GM15510 (cell line): Measurements from ENCODE around the gene HOXB7.

ENCODE experiments used
- POLR2A ChIP-seq: IDR thresholded peaks from 3 replicates; pipeline ENCODE4 v1.6.1; 2011; ENCODE audit warnings: borderline replicate concordance; ENCODE audit not compliant: insufficient read length; ENCODE audit errors: extremely low read depth

Gene HOXB7

DNA sequence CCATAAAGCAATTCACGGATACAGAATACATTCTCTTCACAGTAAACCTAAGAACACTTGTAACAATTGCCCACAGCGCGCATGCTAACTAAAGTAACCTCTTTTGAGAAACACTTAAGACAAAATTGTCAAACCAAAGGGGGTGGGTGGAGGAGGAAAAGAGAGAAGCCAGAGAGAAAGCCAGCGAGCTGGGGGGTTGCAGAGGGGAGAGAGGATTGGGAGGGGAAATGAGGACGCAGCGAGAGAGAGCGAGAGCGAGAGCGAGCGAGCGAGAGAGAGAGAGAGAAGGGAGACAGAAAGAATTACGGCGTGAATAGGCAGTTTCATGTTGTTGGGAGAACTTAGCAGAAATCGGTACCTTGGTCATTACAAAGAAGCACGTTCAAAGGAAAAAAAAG, 1.6 kb upstream of the HOXB7 start:
- no peak for TF ChIP-seq POLR2A

DNA sequence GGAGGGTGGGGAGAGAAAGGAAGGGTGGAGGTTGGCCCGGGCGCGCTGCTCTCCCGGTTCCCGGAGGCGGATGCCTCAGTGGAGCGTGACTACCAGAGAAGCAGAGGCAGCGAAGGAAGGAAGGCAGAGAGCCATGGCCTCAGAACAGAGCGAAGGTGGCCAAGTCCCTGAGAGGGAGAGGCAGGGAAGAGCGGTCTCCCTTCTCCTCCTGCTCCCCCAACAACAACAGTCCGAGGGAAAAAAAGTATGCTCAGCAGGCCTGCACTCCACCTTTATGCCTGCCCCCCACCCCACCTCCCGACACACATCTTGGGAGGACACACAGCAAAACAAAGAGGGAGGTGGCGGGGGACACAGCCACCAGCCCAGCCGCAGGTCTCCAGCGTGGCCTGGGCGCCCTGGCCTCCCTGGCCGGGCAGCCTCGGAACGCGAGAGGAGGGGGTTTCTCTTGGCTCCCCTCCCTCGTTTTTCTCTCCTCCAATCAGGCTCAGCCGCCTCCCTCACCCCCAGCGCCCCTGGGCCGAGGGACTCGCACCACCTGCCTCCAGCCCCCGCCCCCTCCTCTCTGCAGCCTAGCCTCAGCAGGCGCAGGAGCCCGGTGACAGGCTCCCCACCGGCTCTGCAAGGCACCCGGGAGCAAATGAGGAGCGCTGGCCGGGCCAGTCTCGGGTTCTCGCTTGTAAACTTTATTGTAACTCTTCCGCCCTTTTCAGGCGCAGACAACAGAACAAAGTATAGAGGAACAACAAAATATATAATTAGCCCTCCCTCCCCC, 1.1 kb upstream of the HOXB7 start:
- no peak for TF ChIP-seq POLR2A

DNA sequence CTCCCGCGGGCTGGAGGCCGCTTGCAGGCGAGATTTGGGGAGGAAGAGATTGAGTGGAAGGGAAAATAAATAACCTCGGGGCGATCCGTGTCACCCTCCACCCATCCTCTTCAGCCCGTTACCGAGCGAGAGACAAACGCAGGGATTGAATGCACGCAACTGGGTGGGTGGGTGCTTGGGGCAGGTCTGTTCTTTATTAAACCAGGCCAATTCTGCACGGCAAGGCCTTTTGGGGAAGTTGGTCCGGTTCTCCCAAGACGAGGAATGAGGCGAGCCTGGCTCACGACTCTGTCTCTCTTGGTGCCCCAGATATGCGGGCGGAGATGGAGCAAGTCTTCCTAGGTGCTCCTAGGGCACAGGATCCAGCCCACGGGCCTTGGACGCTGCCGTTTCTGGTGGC, 396 bp upstream of the HOXB7 start:
- TF ChIP-seq POLR2A = no peak

DNA sequence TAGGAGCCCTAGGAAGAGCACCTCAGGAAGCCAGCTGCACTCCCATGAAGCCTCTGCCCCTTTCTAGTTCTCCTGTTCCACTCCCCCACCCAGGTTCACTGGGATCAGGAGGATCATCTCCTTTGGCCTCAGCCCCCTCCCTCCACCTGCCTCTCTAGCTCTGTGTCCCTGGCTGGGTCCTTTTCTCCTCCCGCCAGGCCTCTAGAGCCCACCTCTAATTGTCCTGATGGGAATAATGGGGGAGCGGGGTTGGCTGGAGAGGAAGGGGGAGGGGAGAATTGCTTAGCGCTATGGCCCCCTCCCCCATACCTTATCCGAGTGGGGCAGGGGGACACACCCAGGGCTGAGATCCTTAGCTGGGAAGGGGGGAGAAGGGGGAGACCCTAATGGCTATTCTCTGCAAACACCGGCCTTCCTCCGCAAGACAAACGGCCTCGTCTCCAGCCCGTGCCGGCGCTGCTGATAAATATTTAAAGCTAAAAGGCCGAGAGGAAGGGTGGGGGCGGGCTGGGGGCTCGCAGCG, 997 bp downstream of the HOXB7 start:
- no peak for TF ChIP-seq POLR2A

DNA sequence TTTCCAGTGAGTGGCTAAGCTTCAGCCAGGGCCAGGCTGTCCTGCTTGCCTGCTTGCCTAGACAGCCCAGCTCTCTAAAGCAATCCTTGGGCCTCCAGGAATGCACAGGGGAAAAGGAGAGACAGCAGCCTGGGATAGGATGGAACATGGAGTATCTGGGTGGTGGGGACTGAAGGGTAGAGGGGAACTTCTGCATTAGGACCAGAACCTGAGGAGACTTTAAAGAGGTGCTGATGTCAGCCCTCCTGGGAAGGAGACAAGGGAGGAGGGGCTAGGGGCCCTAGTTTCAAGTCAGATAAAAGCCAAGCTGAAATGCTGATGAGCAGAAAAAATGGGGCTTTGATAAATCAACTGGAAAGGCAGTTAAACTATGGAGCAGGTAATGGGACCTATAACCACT, 1.8 kb downstream of the HOXB7 start:
- no peak for TF ChIP-seq POLR2A

DNA sequence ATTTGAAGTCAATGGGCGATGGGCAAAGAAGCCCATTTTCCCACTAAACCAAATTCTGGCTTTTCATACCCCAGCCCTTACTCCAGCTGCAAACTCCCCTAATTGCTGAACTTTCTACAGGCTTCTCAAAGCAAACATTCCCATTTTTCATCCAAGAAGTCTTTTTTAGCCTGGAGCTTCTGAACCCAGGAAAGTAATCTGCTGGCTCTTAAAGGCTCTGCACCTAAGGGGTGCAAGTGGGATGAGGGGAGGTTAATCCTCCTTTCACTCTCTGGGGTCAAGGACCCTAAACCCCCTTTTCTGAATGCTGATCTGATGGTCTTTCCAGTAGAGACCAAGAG, 2.4 kb downstream of the HOXB7 start:
- TF ChIP-seq POLR2A = no peak

DNA sequence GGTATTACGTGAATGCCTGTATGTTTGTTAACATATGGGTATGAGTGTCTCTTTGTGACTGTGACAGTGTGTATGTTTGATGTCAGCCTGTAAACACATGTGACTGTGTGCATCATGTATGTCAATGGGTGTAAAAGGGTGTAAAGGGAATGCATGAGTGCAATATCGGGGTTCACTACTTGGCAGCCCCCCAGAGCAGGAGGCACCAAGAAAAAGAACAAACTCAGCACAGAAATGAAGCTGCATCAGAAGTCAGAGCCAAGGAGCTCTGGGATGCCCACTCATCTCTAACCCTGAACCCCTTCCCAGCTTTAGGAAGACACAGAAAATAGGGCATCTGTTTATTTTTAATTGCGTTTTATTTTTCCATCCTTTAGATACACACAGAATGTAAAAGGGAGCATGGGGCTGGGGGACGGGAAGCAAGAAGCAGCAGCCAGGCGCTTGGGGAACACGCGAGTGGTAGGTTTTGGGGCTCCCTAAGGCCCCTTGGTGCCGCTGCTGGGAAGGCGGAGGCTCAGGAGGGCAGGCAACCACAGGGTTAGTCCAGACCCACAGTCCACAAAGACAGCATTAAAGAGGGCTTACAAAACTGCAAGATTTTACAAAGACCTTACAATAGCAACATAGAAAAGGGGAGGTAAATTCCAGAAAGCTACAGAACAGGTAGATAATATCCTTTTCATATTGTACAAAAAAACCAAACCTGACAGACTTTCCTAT, 3.8 kb downstream of the HOXB7 start:
- no peak for TF ChIP-seq POLR2A

DNA sequence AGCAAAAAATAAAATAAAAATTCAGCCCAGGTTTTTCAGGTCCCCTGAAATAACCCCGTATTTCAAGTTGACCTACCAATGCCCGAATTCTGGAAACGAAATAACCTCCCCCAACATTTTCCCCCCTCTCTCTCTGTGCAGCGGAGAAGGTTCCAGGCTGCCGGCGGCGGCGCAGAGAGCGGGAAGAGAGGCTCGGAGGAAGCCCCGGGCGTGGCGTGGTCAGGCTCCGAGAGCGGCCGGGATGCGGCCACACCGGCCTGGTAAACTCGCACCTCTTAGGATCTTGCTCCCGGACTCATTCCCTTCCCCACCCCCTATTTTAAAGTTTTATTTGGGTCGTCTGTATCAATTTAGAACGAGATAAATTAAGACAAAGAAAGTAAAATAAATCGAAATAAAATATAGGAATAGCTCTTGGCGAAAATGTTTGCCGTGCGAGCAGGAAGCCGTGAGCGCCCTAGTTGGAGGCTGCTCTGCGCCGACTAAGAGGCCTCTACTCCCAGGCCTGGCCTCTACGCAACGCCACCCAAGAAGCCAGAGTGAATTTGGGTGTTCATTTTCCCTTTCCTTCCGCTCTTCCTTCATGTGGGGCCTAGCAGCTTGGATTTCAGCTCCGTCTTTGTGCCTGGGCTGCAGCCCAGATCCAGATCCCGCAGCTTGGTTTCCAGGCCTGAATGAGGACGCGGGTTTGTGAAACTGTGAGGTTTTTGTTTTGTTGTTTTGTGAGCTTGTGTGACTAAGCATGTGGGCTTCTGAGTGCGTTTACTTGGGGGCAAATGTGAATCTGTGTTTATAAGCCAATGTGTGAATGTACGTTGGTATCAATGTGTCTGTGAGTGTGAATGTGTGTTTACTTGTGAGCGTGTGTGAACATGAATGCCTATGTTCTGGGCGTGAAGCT, 4.6 kb downstream of the HOXB7 start:
- no peak for TF ChIP-seq POLR2A

DNA sequence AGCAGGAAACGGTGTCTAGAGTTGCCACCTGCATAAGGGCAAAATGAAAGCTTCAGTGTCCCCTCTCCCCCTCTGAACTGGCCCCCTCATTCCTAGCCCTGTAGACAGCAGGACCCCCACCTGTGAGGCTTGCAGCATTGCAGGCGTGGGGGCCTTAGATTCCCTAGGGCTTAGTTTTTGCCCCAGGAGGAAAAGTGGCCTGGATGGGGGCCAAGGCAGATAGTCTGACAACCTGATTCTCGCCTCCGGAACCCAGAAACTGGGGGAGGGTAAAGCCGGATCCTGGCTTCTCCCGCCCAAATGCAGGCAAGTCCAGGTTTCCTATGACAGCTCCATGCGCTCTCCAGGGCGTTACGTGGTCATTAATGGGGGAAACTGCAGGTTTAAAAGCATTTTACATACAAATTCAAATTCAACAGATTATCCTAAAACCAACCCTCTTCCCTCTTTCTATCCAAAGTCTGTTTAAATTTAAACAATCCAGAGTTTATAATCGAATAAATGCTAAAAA, 5.4 kb downstream of the HOXB7 start:
- TF ChIP-seq POLR2A = no peak

DNA sequence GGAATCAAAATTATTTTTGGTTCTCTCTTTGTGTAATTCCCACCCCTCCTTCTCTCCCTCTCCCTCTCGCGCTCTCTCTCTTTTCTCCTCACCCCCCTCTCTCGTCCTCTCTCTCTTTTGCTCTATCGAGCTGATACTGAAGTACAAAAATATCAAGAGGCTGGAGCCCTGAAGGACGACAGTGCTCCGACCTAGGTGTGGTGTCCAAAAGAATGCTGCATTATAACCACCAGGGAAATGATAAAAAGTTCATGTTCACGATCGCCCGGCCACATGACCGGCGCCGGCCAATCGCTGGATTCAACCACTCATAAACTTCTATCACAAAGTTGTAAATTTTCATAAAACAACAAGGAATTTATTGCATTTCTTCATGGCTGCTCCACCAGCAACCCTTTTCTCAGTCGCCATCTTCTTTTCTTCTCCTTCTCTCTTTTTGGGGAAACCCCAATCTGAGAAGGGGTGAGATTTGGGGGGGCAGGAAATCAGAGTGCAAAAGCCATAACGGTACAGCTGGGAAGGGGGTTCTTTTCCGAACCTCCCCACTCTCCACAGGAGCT, 6.0 kb downstream of the HOXB7 start, which contains the start of gene HOXB6:
HOXB6 (minus strand) TSS at position 217 of the 560 bp plus-strand sequence. CDS start 6,836 bp downstream, outside the sequence.
- no peak for TF ChIP-seq POLR2A

DNA sequence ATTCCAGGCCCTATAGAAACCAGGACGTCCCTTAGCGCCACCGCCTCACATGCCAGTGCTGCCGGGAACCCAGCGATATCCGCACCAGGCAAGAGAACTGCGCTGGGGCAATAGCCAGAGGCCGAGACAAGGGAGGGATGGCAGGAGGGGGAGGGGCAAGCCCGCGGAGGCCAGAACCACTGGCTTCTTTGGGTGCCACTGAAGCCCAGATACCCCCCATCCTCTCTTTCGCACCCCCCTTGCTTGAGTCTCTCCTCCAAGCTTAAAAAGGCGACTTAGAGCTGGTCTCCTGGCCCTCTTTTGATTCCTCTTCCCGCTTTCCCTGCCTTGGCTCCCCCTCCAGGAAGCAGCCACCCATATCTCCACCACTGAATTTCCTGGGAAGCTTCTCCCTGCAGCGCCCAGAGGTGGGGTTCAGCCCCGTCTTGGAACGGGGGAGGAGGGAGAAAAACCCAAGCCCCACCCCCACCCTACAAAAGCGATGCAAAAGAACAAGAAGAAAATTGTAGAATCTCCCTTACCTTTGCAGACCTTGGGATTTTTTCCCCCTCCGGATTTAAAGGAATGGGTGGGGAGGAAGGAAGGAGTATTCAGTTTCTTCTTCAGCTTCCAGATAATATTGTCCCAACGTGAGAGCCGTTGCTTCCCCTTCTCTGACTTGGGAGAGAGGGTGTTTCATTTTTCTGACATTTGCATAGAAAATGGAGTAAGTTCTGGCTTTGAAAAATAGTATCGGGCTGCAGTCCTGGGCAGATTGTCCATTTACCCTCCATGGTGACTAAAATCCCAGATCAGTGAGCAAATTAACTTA, 6.7 kb downstream of the HOXB7 start:
- TF ChIP-seq POLR2A = no peak

DNA sequence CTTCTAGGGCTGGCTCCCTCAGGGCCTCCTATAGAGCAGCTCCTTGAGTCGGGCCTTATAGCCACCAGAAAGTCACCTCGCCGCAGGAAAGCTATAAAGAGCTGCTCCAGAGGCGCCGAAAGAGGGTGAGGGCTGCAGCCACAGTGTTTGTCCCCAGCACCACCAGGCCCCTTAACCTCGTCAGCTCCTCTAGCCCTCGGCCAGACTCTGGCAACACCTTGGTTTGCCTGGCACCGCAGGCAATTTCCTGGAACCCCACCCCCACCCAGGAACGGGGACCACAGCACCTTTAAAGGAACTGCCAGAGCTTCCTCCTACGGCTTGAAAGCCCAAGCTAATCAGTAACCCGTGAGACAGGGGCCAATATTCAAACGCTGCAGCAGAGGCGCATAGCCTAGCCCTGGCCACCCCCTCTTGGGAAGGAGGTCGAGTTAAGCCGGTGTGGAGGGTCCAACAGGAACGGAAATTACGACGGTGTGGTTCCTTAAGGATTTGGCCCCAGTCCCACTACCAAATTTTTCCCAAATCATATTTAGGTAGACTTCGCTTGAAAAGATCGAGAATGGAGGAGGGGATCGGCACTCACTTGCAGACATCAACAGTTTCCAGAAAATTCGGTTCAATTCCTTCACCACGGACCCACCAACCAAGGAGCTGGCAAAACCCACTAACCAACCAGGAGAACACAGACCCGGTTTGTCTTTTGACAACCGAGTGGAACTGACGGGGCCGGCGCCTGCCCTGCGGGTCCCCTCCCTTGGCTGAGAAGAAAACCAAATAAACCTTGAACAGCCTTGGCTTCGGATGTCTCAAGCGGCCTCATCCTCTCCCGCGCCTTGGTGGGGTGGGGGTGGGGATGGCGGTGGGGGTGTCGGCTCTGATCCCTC, 9.0 kb downstream of the HOXB7 start:
- TF ChIP-seq POLR2A = no peak

DNA sequence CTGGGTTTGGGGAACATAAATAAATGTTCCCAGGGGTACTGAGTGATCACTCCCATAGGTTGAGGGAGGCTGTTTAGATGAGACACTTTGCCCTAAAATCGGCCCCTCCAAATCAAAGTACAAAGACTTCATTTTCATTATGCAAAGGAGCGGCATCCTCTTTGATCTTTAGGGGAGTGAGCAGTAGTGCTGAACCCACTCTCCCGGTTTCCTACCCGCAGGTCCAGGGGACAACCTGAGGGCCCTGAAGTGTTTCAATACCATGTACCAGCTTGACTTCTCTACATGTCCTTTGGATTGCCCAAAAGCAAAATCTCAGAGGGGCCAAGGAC, 9.6 kb downstream of the HOXB7 start:
- no peak for TF ChIP-seq POLR2A
